GM18870 (cell line): ENCODE results near the gene MYMK.

Experiments
- ATAC-seq: cut with Tn5 transposase; IDR thresholded peaks from one replicate; pipeline ENCODE4 v1.9.1; 2021; ENCODE audit warnings: moderate library complexity; ENCODE audit not compliant: unreplicated experiment

Gene MYMK

DNA sequence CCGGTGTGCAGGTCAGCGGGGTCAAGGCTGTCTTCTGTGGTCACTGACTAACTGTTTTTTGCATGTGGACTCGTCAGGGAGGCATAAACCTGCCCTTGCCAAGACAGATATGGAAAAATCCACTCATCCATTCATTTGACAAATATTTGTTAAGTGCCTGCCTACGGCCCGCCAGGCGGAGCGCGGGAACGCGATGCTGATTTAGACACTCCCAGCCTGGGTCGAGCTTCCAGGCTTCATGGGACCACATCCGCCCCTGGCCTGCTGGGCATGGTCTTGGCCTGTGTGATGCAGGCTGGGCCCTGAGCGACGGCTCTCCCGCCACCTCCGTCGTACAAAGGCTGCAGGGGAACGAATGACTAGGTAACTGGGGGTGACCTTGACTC, 18.1 kb downstream of the MYMK start:
- no peak for ATAC-seq

DNA sequence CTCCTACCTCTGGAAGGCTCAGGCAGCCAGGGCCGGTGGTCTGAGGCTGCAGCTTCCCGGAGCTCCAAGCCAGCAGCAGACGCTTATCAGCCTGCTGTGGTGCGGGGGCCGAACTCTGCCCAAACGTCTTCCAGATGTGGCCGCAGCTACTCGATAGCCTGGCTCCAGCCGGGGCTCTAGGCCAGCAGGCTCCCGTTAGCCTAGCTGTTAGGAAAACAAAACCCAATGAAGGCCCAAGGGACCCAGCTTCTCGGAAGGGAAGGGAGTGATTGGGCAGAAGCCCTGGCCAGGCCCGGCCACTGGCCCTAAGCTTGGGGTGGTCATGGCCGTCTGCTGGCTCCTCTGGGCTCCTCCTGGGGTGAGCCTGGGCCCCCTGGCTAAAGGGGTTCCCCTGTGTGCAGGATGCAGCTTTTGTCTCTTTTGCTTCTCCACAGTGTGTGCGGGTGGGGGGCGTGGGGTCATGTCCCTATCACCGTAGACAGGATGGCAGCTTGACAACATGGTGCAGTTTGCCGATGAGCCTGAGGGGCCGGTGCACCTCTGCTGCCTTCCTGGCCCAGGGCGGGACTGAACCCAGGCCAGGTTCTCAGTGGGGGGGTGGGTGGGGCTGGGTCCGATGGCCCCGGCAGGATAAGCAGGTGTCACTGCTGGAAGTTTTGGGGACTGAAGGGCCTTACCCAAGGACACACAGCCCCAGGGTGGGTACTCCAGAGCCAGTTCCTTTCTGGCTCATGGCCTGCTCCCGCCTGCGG, 18.7 kb downstream of the MYMK start:
- ATAC-seq = no peak

DNA sequence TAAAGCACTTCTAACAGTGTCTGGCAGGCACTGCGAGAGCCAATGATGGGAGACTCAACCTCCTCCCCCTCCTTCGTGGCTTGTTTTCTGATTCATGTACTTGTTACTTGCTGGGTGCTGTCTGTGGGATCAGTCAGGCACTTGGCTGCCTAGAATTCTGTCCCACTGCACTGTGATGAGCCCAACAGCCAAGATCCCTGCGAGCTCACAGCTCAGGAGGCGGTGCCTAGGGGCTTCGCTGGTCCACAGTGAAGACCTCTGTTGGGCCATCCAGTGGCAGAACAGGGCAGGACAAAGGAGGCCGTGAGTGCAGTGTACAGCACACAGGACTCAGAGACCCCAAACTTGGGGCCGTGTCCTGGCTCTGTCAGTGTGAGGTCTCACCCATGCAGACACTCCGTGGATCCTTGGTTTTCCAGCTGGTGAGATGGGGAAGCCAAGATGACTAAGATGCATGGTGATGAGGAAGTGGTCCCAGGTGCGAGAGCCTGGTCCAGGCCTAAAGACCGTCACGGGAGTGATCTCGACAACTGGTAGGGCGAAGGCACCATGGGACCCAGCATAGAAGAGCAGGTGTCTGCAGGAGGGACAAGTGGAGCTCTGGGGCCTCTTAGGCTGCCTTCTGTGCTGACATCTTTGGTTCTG, 19.5 kb downstream of the MYMK start:
- no peak for ATAC-seq

DNA sequence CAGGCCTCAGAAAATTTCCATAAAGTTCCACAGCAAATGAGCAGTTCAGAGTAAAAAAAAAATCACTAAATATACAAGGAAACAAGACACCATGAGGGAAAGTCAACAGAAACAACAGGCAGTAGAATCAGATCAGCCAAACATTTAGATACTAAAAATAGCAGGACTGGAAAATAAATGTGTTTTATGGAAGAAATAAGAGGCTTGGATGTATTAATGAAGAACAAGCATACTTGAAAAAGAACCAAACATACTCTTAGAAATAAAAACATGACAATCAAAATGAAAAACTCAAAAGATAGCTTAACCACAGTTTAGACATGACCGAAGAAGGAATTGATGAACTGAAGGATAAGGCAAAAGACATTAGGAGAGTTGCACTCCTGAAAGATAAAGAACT, 22.6 kb downstream of the MYMK start:
- ATAC-seq = no peak

DNA sequence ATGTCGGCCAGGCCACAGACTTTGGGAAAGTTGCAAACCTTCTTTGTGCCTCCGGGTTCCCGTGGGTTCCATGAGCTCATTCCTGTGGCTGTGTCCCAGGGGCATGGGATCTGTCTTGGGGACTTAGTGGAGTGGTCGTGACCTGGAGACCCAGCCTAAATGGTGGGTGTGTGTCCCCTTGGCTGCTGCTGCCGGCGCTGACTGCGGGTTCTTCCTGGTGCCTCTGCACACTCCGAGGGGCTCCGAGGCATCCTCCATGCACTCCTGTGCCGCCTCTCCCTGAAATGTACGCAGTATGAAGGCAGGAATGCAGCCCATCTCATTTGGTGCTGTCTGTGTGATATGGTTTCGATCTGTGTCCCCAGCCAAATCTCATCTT, 24.9 kb downstream of the MYMK start:
- no peak for ATAC-seq

DNA sequence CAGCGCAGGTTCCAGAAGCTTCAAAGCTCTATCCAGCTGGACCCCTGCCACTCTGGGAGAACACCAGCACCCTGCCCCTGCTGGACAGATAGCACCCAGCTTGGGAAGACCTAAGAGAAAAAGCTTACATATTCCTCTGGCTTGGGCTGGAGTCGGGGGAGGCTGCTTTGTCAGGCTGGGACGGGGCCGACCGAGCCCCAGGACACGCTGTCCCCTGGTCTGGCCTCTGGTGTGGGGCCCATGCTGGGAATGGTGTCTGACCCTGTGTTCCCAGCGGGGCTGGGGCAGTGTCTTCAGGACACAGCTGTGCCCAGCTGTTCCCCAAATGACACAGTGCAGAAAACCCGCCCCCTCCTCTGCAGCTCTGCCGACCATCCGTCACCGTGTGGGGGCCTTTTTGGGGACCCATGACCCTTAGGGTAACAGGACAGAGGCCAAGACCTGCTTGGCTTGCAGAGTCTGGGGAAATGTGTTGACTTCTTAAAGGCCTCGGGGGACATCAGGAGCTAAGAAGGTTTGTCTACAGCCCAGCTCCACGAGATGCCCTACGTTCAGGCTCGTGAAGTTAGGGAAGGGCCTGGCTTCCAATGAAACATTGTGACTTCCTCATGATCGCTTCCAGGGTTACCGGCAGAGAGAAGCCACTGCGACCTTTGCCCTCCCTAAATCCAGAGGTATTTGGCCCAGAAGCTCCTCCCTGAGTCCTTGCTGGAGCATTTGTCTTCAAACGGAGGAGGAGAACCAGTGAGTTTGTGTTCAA, 25.4 kb downstream of the MYMK start:
- ATAC-seq = no peak

DNA sequence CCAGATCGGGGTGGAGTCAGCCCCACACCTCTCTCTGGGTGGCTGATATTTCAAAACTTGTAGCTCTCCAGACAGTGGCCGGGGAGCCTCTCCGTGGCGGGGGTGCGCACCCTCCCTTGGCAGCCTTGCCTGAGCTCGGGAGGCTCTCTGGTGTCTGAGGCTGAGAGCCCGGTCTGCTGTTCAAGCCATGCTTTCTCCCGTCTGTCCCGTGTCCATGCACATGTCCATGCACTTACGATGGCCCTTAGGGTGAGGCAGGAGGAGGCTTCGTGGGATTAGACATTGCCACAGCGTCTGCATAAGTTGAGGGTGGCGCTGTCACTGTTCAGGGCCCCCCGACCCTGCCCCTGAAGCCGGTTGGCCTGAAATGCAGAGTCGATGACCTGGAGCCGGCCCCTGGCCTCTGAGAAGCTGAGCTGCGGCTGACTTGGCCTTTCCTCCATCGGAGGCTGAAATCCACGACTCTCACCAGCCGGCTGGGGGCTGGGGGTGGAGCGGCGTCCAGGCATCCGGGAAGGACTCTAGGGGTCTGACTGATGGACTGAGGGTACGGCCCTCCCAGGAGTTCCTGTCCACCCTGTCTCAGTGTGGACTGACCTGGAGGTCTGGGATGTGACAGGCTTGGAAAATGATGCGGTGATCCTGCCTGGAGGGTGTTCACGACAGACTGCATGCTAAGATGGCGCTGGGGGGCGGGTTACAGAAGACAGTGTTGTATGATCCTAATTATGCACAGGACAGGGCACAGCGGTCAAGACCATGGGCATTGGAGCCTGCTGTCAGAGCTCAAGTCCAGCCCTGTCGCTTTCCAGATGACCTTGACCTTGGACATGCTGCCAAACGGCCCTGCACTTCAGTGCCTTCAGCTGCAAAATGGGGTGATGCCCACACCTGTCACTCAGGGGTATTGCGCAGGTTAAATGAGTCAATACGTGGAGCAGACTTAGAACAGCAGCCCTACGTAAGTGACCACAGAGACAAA, 27.6 kb downstream of the MYMK start:
- ATAC-seq = no peak

DNA sequence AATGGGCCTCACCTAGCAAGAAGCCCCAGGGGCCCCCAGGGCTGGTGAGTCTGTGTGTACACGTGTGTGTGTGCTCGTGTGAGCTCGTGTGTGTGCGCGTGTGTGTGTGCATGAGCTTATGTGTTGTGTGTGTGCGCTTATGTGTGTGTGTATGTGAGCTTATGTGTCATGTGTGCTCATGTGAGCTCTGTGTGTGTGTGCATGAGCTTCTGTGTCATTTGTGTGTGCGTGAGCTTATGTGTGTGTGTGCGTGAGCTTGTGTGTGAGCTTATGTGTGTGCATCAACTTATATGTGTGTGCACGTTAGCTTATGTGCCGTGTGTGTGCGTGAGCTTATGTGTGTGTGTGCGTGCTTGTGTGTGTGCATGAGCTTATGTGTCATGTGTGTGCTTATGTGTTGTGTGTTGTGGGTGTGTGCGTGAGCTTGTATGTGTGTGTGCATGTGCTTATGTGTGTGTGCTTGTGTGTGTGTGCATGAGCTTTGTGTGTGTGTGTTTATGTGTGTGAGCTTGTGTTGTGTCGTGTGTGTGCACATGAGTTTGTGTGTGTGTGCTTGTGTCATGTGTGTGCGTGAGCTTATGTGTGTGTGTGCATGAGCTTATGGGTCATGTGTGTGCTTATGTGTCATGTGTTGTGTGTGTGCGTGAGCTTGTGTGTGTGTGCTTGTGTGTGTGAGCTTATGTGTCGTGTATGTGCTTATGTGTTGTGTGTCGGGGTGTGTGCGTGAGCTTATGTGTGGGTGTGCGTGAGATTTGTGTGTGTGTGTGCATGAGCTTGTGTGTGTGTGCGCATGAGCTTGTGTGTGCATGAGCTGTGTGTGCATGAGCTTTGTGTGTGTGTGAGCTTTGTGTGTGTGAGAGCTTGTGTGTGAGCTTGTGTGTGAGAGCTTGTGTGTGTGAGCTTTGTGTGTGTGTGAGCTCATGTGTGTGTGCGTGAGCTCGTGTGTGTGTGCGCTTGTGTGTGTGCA, 29.1 kb downstream of the MYMK start:
- ATAC-seq = no peak

DNA sequence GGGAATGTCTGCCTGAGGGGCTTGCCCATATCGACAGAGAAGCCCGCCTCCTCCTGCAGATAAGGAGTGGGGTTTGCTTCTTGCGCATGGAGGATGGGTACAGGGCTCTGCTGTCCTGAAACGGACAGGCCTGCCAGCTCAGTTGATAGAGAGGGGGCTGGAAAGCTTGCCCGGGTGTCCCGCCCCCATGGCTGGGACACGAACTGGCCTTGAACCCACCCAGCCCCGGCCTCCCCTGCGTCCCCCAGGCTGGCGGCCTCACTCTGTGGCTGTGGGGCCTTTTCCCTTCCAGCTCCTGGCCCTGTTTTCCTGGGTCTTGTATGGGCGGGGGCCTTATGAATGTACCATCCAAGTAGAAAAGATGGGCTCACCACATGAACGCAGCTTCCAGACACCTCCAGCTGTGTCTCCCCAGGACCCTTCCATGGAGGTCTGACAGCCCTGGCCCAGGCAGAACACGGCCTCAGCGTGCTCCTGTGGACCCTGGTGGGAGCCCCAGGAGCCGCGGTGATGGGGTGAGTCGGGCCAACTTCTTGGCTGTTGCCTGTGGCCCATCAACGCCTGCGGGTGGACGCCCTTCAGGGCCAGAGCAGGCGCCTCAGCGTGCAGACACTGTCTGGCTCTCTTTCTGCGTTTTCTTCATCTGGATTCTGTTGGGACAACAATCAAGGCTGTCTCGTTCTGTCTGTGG, 30.0 kb downstream of the MYMK start:
- no peak for ATAC-seq

DNA sequence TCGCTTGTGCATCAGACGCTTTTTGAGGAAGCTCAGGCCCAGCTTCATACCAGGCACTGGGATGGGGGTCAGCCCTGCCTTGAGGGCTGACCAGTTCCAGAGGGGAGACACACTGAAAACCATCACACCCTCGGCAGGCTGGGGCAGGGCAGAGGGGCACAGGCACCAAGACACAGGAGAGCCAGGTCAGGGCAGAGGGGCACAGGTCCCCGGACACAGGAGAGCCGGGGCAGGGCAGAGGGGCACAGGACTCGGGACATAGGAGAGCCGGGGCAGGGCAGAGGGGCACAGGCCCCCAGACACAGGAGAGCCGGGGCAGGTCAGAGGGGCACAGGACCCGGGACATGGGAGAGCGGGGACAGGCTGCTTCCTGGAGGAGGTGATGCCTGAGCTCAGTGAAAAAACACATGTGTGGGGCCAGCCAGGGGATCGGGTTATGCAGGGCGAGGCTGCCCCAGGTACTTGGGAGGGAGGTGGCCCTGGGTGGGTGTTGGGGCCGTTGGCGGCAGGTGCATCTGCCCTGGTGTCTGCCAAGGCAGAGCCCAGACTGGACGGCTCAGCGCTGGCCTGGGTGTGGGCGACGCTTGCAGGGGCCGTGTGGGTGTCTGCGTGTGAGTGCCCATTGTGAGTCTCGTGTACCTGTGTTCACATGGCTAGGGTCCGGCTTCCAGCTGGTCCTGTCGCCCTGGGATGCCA, 30.8 kb downstream of the MYMK start:
- ATAC-seq = no peak

DNA sequence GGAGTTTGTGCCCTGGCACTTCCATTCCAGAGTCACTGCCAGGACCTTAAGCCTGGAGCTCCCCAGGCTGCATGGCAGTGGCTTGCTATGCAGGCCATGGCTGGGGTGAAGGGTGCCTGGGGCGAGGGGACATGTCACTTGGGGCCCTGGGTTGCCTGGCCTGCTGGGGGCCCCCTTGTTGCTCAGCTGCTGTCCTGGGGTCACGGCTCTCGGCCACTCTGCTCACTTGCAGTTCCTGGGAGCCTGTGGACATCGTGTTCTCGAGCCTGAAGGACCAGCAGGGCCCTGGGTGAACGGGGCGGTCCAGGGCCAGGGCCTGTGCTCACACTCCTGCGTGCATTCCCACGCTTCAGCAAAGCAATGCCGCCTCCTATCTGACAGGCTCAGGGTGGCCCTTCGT, 31.3 kb downstream of the MYMK start:
- ATAC-seq = no peak

DNA sequence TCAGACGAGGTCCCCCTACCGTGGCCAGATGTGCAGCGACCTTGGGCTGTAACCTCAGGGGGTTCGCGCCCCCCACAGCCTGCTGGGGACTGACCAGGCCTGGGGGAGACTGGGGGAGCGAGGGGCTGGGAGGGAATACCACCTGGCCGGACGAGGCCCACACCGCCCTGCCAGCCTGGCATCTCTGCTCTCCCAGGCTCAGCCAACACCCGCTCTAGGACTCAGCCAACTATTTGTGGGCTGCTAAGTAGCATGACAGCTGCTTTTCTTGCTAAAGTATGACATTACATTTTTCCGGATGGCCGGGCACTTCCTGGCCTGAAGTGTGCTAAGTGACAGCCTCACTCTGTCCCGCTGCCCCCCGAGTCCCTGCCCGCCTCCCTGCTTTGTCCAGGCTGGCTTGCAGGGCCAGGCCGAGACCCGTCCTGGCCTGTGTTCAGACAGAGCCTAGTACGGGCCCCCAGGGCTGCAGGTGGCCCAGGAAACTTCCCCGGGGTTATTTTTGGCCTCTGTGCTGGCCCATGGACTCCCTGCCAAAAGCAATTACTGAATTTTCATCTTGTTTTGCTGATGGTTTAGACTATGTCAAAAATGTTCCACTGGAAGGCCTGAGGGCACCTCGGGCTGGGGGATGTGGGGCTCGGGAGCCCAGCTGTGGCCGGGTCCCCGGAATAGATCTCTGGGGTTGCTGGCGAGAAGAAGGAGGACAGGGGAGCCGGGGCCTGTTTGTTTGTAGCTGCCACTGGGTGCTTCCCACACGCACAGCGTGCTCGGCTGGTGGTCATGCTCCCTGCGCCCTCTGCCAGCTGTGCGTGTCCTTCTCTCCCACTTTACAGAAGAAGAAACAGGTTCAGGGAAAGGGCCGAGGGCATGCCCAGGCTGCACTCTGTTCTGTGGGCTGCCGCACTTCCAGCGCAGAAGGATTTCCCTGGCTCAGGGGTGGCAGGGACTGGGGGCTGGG, 32.4 kb downstream of the MYMK start:
- ATAC-seq = no peak

DNA sequence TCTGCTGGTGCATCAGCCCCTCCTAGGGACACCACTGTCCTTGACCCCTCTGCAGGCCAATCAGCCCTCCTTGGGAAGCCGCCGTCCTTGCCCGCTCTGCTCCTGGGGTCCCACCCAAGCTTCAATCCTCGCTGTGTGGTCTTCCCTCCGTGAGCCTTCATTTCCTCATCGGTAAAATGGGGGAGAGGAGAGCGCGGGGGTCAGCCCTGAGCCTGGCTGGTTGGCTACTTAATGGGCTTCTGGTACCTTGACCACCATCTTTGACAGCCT, 33.2 kb downstream of the MYMK start:
- ATAC-seq = no peak

DNA sequence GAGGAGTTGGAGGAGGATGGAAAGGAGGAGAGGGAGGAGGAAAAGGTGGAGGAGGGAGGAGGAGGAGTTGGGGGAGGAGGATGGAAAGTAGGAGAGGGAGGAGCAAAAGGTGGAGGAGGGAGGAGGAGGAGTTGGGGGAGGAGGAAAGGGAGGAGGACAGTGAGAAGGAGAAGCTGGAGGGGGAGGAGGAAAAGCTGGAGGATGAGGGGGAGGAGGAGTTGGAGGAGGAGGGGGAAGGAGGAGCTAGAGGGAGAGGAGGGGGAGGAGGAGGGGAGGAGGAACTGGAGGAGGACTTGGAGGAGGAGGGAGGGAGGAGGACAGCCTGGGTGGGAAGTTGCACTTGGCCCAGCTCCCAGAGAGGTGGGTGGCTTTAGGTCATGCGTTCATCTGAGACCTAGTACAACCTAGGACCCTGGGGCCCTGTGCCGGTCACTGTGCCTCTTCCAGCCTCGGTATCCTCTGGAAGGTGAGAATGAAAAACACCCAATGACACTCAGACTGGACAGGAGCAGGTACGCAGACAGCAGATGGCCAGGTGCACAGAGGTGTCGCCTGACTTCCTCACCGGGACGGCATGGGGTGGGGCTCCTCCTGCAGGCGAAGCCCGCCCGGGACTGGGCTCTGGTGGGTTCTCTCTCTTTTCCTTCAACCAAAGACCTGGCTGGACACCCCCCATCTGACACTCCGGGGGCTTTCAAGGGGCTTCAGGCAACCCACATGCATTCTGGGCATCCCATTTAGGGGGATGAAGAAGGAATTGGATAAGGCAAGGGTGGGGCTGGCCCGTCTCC, 33.7 kb downstream of the MYMK start:
- no peak for ATAC-seq

DNA sequence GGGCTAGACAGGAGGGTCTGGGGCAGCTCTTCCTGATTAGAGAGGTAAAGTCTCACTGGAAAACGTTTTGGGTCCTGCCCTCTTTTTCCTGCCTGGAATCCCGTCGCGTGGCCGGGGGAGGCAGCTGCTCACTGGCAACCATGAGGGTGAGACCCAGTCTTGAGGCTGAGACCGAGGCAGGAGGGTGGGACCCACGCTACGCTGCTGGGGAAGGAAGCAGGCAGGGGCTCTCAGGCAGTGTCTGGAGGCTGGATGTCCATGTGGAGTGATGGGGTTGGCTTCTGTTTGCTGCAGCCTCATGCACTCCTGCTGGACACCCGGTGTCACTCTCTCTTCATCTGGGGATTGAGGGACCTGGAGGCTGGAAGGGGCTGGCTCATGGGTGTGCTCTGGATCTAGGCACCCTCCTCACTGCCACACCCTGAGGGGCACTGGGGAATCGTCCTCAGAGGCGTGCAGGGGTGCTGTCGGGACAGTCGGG, 34.5 kb downstream of the MYMK start:
- ATAC-seq = no peak

DNA sequence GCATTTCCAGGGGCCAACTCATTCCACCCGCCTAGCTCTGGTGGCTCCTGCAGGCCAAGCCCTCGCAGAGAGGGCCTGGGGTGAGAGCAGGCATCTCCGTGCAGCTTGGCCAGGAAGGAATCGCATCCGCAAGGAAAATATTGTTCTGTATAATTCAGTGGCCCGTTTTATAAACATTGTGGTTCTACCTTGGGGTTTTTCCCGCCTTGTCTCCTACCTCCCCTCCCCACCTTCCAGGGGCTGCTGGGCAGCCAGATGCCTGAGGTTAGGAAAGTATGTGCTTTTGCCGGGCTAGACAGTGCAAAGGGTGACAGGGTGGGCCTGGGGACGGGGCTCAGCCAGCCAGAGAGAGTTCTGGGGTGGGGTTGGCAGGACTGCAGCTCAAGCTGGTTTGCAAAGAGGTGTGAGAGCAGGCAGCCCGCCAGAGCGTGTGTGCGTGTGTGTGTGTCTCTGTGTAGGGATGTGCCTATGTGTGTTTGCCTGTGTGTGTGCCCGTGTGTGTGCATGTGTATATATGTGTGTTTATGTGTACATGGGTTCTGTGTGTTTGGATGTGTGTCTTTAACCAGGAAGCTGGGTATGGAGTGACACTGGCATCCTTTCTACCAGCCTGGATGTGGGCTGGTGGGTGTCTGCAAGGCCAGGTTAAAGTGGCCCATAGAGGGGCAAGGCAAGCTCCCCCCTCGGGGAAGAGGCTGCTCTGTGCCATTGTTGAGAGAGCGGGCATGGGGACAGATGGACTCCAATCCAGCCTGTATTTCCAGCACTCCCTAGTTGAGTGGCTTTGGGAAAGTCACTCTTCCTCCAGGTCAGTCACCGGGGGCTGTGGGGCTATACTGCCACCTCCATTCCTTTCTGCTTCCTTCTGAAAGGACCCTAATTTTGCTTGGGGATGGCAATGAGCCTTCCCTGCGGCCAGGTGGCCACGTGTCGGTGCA, 35.2 kb downstream of the MYMK start:
- no peak for ATAC-seq
